Measurements from ENCODE around the gene DYNLT4.

Gene DYNLT4

GRCh38 chr1:44806704-44807363 lies at the start of gene DYNLT4:
TSS of gene DYNLT4 (minus strand) at chr1:44807351. CDS start at chr1:44806668, 683 bp downstream.
- TF ChIP-seq CTCF (conservative IDR thresholded peaks at IDR 0.05) = no peak

GRCh38 chr1:44855742-44856141 lies 48.6 kb upstream of the DYNLT4 start:
- no peak overlapping the region for H3K27ac ChIP-seq
- TF ChIP-seq CTCF (conservative IDR thresholded peaks at IDR 0.05) = no peak

More at GRCh38 chr1:44806704-44807363, at the start of gene DYNLT4:
- H3K27ac ChIP-seq = no peak within 1 kb of the TSS

GRCh38 chr1:44854970-44855369 lies 47.8 kb upstream of the DYNLT4 start:
- no peak for TF ChIP-seq CTCF (conservative IDR thresholded peaks at IDR 0.05)
- no peak overlapping the region for H3K27ac ChIP-seq

- H3K27ac ChIP-seq = no peak overlapping the region
- no peak for TF ChIP-seq CTCF (conservative IDR thresholded peaks at IDR 0.05)
Observed at GRCh38 chr1:44853201-44853600, 46.0 kb upstream of the DYNLT4 start.

- no peak overlapping the region for H3K27ac ChIP-seq
- no peak for TF ChIP-seq CTCF (conservative IDR thresholded peaks at IDR 0.05)
Observed at GRCh38 chr1:44851308-44851707, 44.2 kb upstream of the DYNLT4 start.

- no peak overlapping the region for H3K27ac ChIP-seq
- no peak for TF ChIP-seq CTCF (conservative IDR thresholded peaks at IDR 0.05)
Observed at GRCh38 chr1:44849575-44850132, 42.5 kb upstream of the DYNLT4 start.

GRCh38 chr1:44848456-44849181 lies 41.5 kb upstream of the DYNLT4 start:
- no peak overlapping the region for H3K27ac ChIP-seq
- TF ChIP-seq CTCF (conservative IDR thresholded peaks at IDR 0.05) = no peak

Measured in VCaP (cell line).